Activated CD4-positive, alpha-beta T cell treated with anti-CD3 and anti-CD28 coated beads for 36 hours (primary cell): Measurements from ENCODE around the gene ERCC1. TPM values are rescaled to one million over a fixed set of nuclear protein-coding genes. Genes with fewer than 3 reads are reported as not detected.
A peak's percentile ranks its signal among the peaks of the same experiment; 100 is the strongest.

ENCODE experiments used
- ATAC-seq: fragments of 200-7000 bp; cut with Tn5 transposase; one replicate; pipeline ENCODE4 v1.10.0; 2021; ENCODE audit warnings: mild to moderate bottlenecking, moderate library complexity
- CTCF ChIA-PET: fragments of 350-600 bp; sonication (Branson Sonifier 250); formaldehyde crosslinking; loops from one replicate; lab custom pipeline; 2021; ENCODE audit warnings: antibody characterized with exemption; lab: Charles Lee
- POLR2A ChIA-PET: fragments of 350-600 bp; sonication (Branson Sonifier 250); formaldehyde crosslinking; loops from one replicate; lab custom pipeline; 2021; ENCODE audit warnings: antibody characterized with exemption, inconsistent platforms; lab: Charles Lee
- DNase-seq: peaks from one replicate; pipeline ENCODE4 v3.0.0-alpha.2; 2020
- H3K27ac Mint-ChIP-seq: one replicate; pipeline ENCODE4 v1.8.0; 2021; ENCODE audit warnings: mixed read lengths
- H3K27me3 Mint-ChIP-seq: one replicate; pipeline ENCODE4 v1.8.0; 2021; ENCODE audit warnings: mixed read lengths
- H3K36me3 Mint-ChIP-seq: one replicate; pipeline ENCODE4 v1.8.0; 2021; ENCODE audit warnings: low read depth, mixed read lengths
- H3K4me1 Mint-ChIP-seq: one replicate; pipeline ENCODE4 v1.8.0; 2021; ENCODE audit warnings: mixed read lengths
- H3K4me3 Mint-ChIP-seq: one replicate; pipeline ENCODE4 v1.8.0; 2021; ENCODE audit warnings: mild to moderate bottlenecking, moderate library complexity, mixed read lengths
- H3K9me3 Mint-ChIP-seq: one replicate; pipeline ENCODE4 v1.8.0; 2021; ENCODE audit warnings: low read depth, mixed read lengths
- intact Hi-C, 2 experiments: fragments of 100-400 bp; cut with DNase I in 1 of 2; cut with micrococcal nuclease in 1 of 2; formaldehyde crosslinking; loops; one replicate each; pipeline versions ENCODE4 v1.14.2 to v1.15.1; 2022 to 2024; cut with DNase I, micrococcal nuclease
- total RNA-seq, 2 experiments: library from RNA; stranded (reverse); gene quantifications; one replicate each; pipeline ENCODE4 v1.2.3, GENCODE V29; 2021

The ERCC1 gene
- 10 to 100 TPM; 58.1 to 71.8 TPM for total RNA-seq

GRCh38 chr19:45423589-45424190 lies at the start of gene ERCC1:
ERCC1 (minus strand) TSS chr19:45423917; CDS start chr19:45423374, 543 bp downstream.
- Mint-ChIP-seq H3K36me3 (peaks cover 19% of the 10 kb centered on the region), H3K27me3 (peaks cover 2% of the 10 kb centered on the region), H3K9me3 (no peaks in the 10 kb centered on the region), H3K4me1 (peaks cover 55% of the 10 kb centered on the region), H3K27ac (peak within 1 kb of the TSS; percentile 95), H3K4me3 (peak within 1 kb of the TSS; percentile 92)
- intact Hi-C loops, result loop anchor here (1.0 kb wide), 6 partner anchors 16 to 269 kb away; partner anchors contain the start of genes ERCC2 (in 1 of the 2), POLR1G (in 1 of the 2) and QPCTL (in 1 of the 2)
- ATAC-seq (peak; percentile 78), DNase-seq (peak; percentile 84)
- POLR2A ChIA-PET, result interaction anchor here (0.5 to 1.3 kb wide), 3 partner anchors 45 to 1364 kb away, joined by 3 to 9 read pairs (median 3); partner anchors contain the start of gene FOSB
- CTCF ChIA-PET, result interaction anchor here (0.6 to 2.0 kb wide), 5 partner anchors 10 to 479 kb away, joined by 3 to 10 read pairs (median 4); partner anchors contain the start of gene MYPOP

- ChIA-PET CTCF (interaction anchor here (0.7 to 1.9 kb wide), 4 partner anchors 12 to 71 kb away, joined by 4 to 6 read pairs (median 4); no protein-coding TSS in a partner anchor), POLR2A (no interaction called here)
- peaks cover 16% of the 10 kb centered on the region for H3K27me3 Mint-ChIP-seq
- ATAC-seq (no peak), DNase-seq (no peak)
- intact Hi-C loops, result no loop called here
- no peak overlapping the region for H3K4me3 Mint-ChIP-seq
- peaks cover 25% of the 10 kb centered on the region for H3K36me3 Mint-ChIP-seq
- H3K27ac Mint-ChIP-seq, result no peak overlapping the region
- no peaks in the 10 kb centered on the region for H3K9me3 Mint-ChIP-seq
- peaks cover 39% of the 10 kb centered on the region for H3K4me1 Mint-ChIP-seq
These were observed 49.6 kb upstream of the ERCC1 start for GRCh38 chr19:45473367-45473681.

- DNase-seq (no peak), ATAC-seq (no peak)
- no peak overlapping the region for H3K4me3 Mint-ChIP-seq
- peaks cover 39% of the 10 kb centered on the region for H3K4me1 Mint-ChIP-seq
- intact Hi-C loops, result no loop called here
- no peak overlapping the region for H3K27ac Mint-ChIP-seq
- peaks cover 16% of the 10 kb centered on the region for H3K27me3 Mint-ChIP-seq
- ChIA-PET CTCF (interaction anchor here (0.7 to 1.9 kb wide), 4 partner anchors 12 to 70 kb away, joined by 4 to 6 read pairs (median 4); no protein-coding TSS in a partner anchor), POLR2A (interaction anchor here (0.6 kb wide), 1 partner anchor 141 kb away, joined by 3 read pairs; no protein-coding TSS in a partner anchor)
- H3K9me3 Mint-ChIP-seq, result no peaks in the 10 kb centered on the region
- H3K36me3 Mint-ChIP-seq, result peaks cover 25% of the 10 kb centered on the region
These were observed 49.0 kb upstream of the ERCC1 start for GRCh38 chr19:45472563-45473366.

DNA sequence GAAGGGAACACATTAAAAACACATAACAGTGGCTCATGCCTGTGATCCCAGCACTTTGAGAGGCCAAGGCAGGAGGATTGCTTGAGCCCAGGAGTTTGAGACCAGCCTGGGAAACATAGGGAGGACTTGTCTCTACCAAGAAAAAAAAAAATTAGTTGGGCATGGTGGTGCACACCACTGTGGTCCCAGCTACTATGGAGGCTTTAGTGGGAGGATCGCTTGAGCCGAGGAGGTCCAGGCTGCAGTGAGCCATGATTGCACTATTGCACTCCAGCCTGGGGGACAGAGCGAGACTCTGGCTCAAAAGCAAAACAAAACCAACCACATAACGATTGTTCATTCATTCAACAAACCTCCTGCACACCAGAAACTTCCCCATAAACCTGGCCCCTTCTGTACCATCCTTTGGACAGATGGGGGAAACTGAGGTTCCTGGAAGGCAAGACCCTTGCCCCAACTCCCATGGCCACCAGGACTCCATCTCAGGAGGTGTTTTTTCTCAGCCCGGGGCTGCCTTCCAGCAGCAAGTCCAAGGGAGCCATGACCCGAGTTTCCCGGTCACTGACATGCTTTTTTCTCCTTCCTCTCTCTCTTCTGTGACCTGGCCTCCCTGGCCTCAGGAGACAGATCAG lies 48.3 kb upstream of the ERCC1 start:
- ChIA-PET CTCF (interaction anchor here (1.1 to 1.9 kb wide), 3 partner anchors 13 to 69 kb away, joined by 4 to 6 read pairs (median 4); no protein-coding TSS in a partner anchor), POLR2A (interaction anchor here (0.6 kb wide), 1 partner anchor 142 kb away, joined by 3 read pairs; no protein-coding TSS in a partner anchor)
- no peak overlapping the region for H3K4me3 Mint-ChIP-seq
- no peak for DNase-seq
- H3K9me3 Mint-ChIP-seq, result no peaks in the 10 kb centered on the region
- intact Hi-C loops, result no loop called here
- H3K27me3 Mint-ChIP-seq, result peaks cover 16% of the 10 kb centered on the region
- no peak for ATAC-seq
- no peak overlapping the region for H3K27ac Mint-ChIP-seq
- H3K36me3 Mint-ChIP-seq, result peaks cover 25% of the 10 kb centered on the region
- peaks cover 34% of the 10 kb centered on the region for H3K4me1 Mint-ChIP-seq

DNA sequence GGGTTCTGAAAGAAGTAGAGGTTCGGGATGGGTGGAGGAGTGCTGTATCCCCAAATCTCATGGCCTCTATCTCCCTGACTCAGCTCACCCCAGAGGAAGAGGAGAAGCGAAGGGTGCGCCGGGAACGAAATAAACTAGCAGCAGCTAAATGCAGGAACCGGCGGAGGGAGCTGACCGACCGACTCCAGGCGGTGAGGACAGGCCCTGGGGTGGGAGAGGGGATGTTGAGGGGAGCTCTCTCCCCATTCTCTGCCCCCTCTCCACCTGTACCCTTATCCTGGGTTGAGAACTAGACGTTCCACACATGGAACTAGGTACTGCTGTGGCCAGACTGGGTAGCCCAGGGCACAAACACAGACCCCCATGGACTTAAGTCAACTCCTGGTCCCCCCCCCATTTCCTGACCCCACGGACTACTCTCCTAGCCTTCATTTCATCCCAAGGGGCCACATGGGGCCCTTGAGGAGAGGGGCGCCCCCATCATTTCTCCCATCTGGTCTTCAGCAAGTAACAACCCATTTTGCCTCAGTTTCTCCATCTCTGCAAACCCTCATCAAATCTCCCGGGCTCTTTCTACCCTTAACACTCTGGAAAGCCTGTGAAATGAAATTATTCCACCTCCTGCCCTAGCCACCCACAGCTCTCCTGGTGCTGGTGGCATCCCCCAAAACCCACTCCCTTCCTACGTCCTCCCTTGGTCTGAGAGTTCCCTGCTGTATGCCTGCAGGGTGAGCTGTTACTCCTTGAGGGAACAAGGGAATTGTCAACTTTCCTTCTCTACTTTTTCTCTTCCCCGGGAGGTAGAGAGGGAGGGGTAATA lies 47.6 kb upstream of the ERCC1 start:
- Mint-ChIP-seq H3K4me1 (peaks cover 32% of the 10 kb centered on the region), H3K27ac (no peak overlapping the region), H3K27me3 (peaks cover 16% of the 10 kb centered on the region), H3K9me3 (no peaks in the 10 kb centered on the region), H3K36me3 (peaks cover 25% of the 10 kb centered on the region), H3K4me3 (no peak overlapping the region)
- ATAC-seq (no peak), DNase-seq (no peak)
- ChIA-PET POLR2A (no interaction called here), CTCF (interaction anchor here (0.6 to 1.8 kb wide), 3 partner anchors 8 to 293 kb away, joined by 3 to 4 read pairs (median 3); partner anchors contain the start of gene TRAPPC6A)
- intact Hi-C loops, result no loop called here

- H3K4me3 Mint-ChIP-seq, result peak overlapping the region; percentile 78
- peaks cover 32% of the 10 kb centered on the region for H3K4me1 Mint-ChIP-seq
- ChIA-PET CTCF (interaction anchor here (1.1 kb wide), 1 partner anchor 8 kb away, joined by 3 read pairs; no protein-coding TSS in a partner anchor), POLR2A (no interaction called here)
- H3K27me3 Mint-ChIP-seq, result peaks cover 16% of the 10 kb centered on the region
- peaks cover 25% of the 10 kb centered on the region for H3K36me3 Mint-ChIP-seq
- ATAC-seq, result no peak
- no peak overlapping the region for H3K27ac Mint-ChIP-seq
- DNase-seq, result no peak
- intact Hi-C loops, result no loop called here
- no peaks in the 10 kb centered on the region for H3K9me3 Mint-ChIP-seq
These were observed 47.0 kb upstream of the ERCC1 start for GRCh38 chr19:45470762-45471081.

GRCh38 chr19:45469945-45470761 lies 46.4 kb upstream of the ERCC1 start:
- peaks cover 15% of the 10 kb centered on the region for H3K27me3 Mint-ChIP-seq
- H3K4me1 Mint-ChIP-seq, result peaks cover 32% of the 10 kb centered on the region
- DNase-seq, result peak; percentile 49
- H3K27ac Mint-ChIP-seq, result peak overlapping the region; percentile 76
- ATAC-seq, result no peak
- H3K36me3 Mint-ChIP-seq, result peaks cover 25% of the 10 kb centered on the region
- peak overlapping the region; percentile 78 for H3K4me3 Mint-ChIP-seq
- CTCF ChIA-PET, result interaction anchor here (1.0 to 4.8 kb wide), 5 partner anchors 8 to 33 kb away, joined by 3 to 57 read pairs (median 8); no protein-coding TSS in a partner anchor
- POLR2A ChIA-PET, result interaction anchor here (0.7 to 3.3 kb wide), 3 partner anchors 9 to 261 kb away, joined by 3 to 26 read pairs (median 5); no protein-coding TSS in a partner anchor
- H3K9me3 Mint-ChIP-seq, result no peaks in the 10 kb centered on the region
- intact Hi-C loops, result loop anchor here (1.0 to 5.0 kb wide), 13 partner anchors 8 to 1642 kb away; partner anchors contain the start of genes BLOC1S3 (in 1 of the 2), CLPTM1 (in 1 of the 2), MARK4 (in 1 of the 2) and OPA3 (in 1 of the 2)

DNA sequence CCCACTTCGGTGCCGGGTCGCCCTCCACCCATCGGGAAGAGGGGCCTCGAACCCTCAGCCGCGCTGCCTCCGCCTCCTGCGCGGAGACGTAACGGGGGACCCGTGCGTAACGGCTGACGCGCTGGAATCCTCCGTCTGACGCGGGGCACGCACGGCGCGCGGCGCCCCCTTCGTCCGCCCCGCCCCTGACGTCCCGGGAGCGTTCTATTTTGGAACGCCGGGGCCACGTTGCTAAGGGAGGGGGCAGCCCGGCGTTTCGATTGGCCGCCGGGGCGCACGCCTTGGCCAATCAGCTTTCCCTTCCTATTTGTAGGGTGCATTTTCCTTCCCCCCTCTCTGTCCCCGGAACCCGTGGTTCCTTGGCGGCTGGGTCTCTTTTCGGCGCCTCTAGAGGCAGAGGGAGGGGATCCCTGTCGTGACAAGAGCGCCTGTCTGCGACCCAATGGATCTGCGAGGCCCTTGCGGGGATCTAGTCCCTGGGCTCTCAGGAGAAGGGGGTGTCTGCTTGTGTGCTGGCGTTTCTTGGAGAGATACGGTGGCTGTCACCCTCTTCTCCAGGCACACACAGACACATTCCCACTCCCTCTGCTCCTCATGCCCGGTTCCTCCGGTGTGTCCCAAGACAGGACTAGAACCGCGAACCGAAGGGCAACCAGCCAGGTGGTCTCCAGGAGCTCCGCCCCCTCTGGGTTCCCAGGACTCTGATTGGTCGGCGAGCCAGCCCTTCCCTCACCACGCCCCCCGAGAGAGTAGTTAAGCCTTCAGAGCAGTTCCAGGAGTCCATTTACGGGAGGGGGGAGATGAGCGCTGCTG lies 45.6 kb upstream of the ERCC1 start:
- Mint-ChIP-seq H3K27me3 (peaks cover 11% of the 10 kb centered on the region), H3K4me3 (peak overlapping the region; percentile 78), H3K4me1 (peaks cover 29% of the 10 kb centered on the region), H3K9me3 (no peaks in the 10 kb centered on the region), H3K27ac (peak overlapping the region; percentile 86), H3K36me3 (peaks cover 25% of the 10 kb centered on the region)
- POLR2A ChIA-PET, result interaction anchor here (0.6 to 3.3 kb wide), 7 partner anchors 9 to 262 kb away, joined by 3 to 26 read pairs (median 5); no protein-coding TSS in a partner anchor
- CTCF ChIA-PET, result interaction anchor here (0.7 to 4.8 kb wide), 8 partner anchors 9 to 46 kb away, joined by 3 to 57 read pairs (median 4); no protein-coding TSS in a partner anchor
- intact Hi-C loops, result loop anchor here (1.0 to 5.0 kb wide), 13 partner anchors 9 to 1643 kb away; partner anchors contain the start of genes BLOC1S3 (in 1 of the 2), CLPTM1 (in 1 of the 2), MARK4 (in 1 of the 2) and OPA3 (in 1 of the 2)
- DNase-seq (peak; percentile 97), ATAC-seq (peak; percentile 82)

GRCh38 chr19:45468803-45469131 lies 45.0 kb upstream of the ERCC1 start:
- intact Hi-C loops, result loop anchor here (1.0 to 5.0 kb wide), 13 partner anchors 10 to 1644 kb away; partner anchors contain the start of genes BLOC1S3 (in 1 of the 2), CLPTM1 (in 1 of the 2), MARK4 (in 1 of the 2) and OPA3 (in 1 of the 2)
- POLR2A ChIA-PET, result interaction anchor here (0.6 to 3.3 kb wide), 5 partner anchors 10 to 173 kb away, joined by 3 to 26 read pairs (median 6); no protein-coding TSS in a partner anchor
- no peak for DNase-seq
- Mint-ChIP-seq H3K36me3 (peaks cover 25% of the 10 kb centered on the region), H3K4me3 (peak overlapping the region; percentile 78), H3K27me3 (peaks cover 11% of the 10 kb centered on the region), H3K27ac (peak overlapping the region; percentile 86), H3K4me1 (peaks cover 29% of the 10 kb centered on the region), H3K9me3 (no peaks in the 10 kb centered on the region)
- CTCF ChIA-PET, result interaction anchor here (0.6 to 4.8 kb wide), 10 partner anchors 10 to 173 kb away, joined by 3 to 57 read pairs (median 4); no protein-coding TSS in a partner anchor
- ATAC-seq, result peak; percentile 62
